ENCODE results near the gene CLDN25.
"Not testable (repeated sequence)": the region's sequence is repeated elsewhere in the genome, so short reads cannot be mapped to it uniquely, and the experiment has no call there.

CLDN25 gene

GRCh38 chr11:113779496-113779895, at the start of gene CLDN25:
Gene CLDN25 (plus strand): TSS chr11:113779796. CDS start chr11:113779796, 0 bp downstream.
- peaks cover 1% of the 10 kb centered on the region for H3K4me1 Mint-ChIP-seq
- peaks cover 11% of the 10 kb centered on the region for H3K27me3 Mint-ChIP-seq
- H3K4me3 Mint-ChIP-seq = no peak within 1 kb of the TSS
- no peaks in the 10 kb centered on the region for H3K36me3 Mint-ChIP-seq (ENCODE audit: low read depth)
- no peak for ATAC-seq
- no peak for DNase-seq
- no peak within 1 kb of the TSS for H3K27ac Mint-ChIP-seq
- no peaks in the 10 kb centered on the region for H3K9me3 Mint-ChIP-seq

GRCh38 chr11:113730887-113731726, 48.5 kb upstream of the CLDN25 start:
- DNase-seq = no peak
- Mint-ChIP-seq H3K9me3 (no peaks in the 10 kb centered on the region), H3K4me3 (no peak overlapping the region), H3K27ac (no peak overlapping the region), H3K4me1 (no peaks in the 10 kb centered on the region), H3K27me3 (no peaks in the 10 kb centered on the region), H3K36me3 (ENCODE audit: low read depth) (peaks cover 24% of the 10 kb centered on the region)
- ATAC-seq = no peak

DNA sequence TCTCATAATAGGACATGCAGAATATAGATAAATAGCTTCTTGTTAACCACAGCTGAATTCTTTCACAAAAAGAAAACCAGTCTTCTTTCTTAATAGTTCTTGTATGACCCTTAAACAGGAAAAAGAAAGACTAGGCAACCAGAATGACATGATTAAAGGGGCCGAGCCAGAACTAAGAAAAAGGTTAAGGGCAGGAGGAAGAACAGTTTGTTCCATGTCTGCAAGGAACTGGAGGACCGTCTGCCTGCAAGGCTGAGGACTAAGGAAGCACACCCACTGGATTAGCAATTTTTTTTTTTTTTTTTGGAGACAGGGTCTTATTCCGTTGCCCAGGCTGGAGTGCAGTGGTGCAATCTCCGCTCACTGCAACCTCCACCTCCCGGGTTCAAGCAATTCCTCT, 47.5 kb upstream of the CLDN25 start:
- H3K4me3 Mint-ChIP-seq = no peak overlapping the region
- no peaks in the 10 kb centered on the region for H3K27me3 Mint-ChIP-seq
- H3K36me3 Mint-ChIP-seq (ENCODE audit: low read depth) = peaks cover 32% of the 10 kb centered on the region
- no peaks in the 10 kb centered on the region for H3K9me3 Mint-ChIP-seq
- DNase-seq = no peak
- no peaks in the 10 kb centered on the region for H3K4me1 Mint-ChIP-seq
- no peak overlapping the region for H3K27ac Mint-ChIP-seq
- no peak for ATAC-seq

- no peaks in the 10 kb centered on the region for H3K4me1 Mint-ChIP-seq
- H3K36me3 Mint-ChIP-seq (ENCODE audit: low read depth) = peaks cover 55% of the 10 kb centered on the region
- no peaks in the 10 kb centered on the region for H3K9me3 Mint-ChIP-seq
- no peaks in the 10 kb centered on the region for H3K27me3 Mint-ChIP-seq
- DNase-seq (no peak), ATAC-seq (peak; percentile 80)
- no peak overlapping the region for H3K4me3 Mint-ChIP-seq
- H3K27ac Mint-ChIP-seq = peak overlapping the region; percentile 39
These were observed 43.3 kb upstream of the CLDN25 start for GRCh38 chr11:113736323-113736722.

DNA sequence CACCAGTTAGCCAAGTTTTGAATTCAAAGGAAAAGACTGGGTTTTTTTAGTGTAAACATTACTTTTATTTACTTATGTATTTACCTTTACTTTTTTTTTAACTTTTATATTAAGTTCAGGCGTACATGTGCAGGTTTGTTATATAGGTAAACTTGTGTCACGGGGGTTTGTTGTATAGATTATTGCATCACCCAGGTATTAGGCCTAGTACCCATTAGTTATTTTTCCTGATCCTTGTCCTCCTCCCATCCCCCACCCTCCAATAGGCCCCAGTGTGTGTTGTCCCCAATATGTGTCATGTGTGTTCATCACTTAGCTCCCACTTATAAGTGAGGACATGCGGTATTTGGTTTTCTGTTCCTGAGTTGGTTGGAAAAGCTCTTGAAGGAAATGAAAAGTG, 26.7 kb upstream of the CLDN25 start:
- H3K27me3 Mint-ChIP-seq = no peaks in the 10 kb centered on the region
- no peaks in the 10 kb centered on the region for H3K4me1 Mint-ChIP-seq
- ATAC-seq = no peak

GRCh38 chr11:113760241-113760640, 19.4 kb upstream of the CLDN25 start:
- ATAC-seq (no peak), DNase-seq (no peak)
- Mint-ChIP-seq H3K9me3 (no peaks in the 10 kb centered on the region), H3K27me3 (no peaks in the 10 kb centered on the region), H3K36me3 (ENCODE audit: low read depth) (peaks cover 48% of the 10 kb centered on the region), H3K27ac (no peak overlapping the region), H3K4me1 (peaks cover 6% of the 10 kb centered on the region), H3K4me3 (no peak overlapping the region)

More for the DNA sequence above, 26.7 kb upstream of the CLDN25 start:
- Mint-ChIP-seq H3K4me3 (no peak overlapping the region), H3K27ac (no peak overlapping the region), H3K9me3 (no peaks in the 10 kb centered on the region), H3K36me3 (ENCODE audit: low read depth) (peaks cover 29% of the 10 kb centered on the region)
- no peak for DNase-seq

- not testable (repeated sequence) for H3K4me3 Mint-ChIP-seq, H3K27me3 Mint-ChIP-seq, H3K27ac Mint-ChIP-seq, ATAC-seq, H3K4me1 Mint-ChIP-seq, H3K9me3 Mint-ChIP-seq, DNase-seq
- H3K36me3 Mint-ChIP-seq (ENCODE audit: low read depth) = peaks cover 47% of the 10 kb centered on the region
These were observed 16.6 kb upstream of the CLDN25 start for GRCh38 chr11:113763040-113763439.

DNA sequence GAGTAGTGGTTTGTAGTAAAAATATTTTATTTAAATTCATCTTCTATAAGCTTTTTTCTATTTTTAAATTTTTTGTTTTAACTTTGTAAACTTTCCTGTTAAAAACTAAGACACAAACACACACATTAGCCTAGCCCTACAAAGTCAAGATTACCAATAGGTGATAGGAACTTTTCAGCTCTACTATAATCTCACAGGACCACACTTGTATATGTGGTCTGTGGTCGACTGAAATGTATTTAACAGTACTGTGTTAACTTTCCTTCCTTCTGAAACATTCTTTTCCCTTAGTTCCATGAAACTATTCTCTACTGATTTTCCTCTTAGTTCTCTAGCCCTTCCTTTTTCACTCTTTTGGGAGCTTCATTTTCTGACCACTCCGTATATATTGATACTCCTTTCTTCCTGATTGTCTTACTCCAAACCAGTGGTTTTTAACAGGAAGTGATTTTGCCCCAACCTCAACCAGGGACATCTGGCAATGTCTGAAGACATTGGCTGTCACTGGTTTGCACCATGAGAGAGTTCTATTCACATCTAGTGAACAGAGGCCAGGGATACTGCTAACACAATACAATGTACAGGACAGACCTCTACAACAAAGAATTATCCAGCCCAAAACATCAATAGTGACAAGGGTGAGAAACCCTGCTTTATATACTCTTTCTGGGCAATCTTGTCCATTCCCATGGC, 14.9 kb upstream of the CLDN25 start:
- H3K4me3 Mint-ChIP-seq = no peak overlapping the region
- H3K9me3 Mint-ChIP-seq = no peaks in the 10 kb centered on the region
- no peak overlapping the region for H3K27ac Mint-ChIP-seq
- peaks cover 6% of the 10 kb centered on the region for H3K4me1 Mint-ChIP-seq
- DNase-seq (no peak), ATAC-seq (no peak)
- no peaks in the 10 kb centered on the region for H3K27me3 Mint-ChIP-seq
- H3K36me3 Mint-ChIP-seq (ENCODE audit: low read depth) = peaks cover 43% of the 10 kb centered on the region

DNA sequence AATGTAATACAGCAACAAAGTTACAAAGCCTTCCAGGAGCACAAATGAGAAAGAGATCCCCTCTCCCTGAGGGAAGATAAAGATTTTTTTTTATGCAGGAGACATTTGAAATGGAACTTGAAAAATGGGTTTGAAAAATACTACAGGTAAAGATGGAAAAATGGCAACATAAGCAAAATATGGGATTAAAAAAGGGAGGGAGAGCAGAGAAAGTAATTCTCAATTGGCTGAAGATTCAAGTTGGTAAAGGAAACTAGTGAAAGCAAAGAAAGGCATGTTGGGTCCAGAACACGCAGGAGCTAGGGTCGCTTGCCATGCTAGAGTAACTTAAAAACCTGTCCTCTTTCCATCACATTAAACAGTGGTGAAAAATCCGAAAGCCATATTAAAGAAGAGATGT, 7.6 kb upstream of the CLDN25 start:
- ATAC-seq = no peak
- Mint-ChIP-seq H3K9me3 (no peaks in the 10 kb centered on the region), H3K4me3 (peak overlapping the region; percentile 100), H3K4me1 (peaks cover 17% of the 10 kb centered on the region), H3K36me3 (ENCODE audit: low read depth) (peaks cover 20% of the 10 kb centered on the region), H3K27ac (peak overlapping the region; percentile 69), H3K27me3 (no peaks in the 10 kb centered on the region)
- no peak for DNase-seq

DNA sequence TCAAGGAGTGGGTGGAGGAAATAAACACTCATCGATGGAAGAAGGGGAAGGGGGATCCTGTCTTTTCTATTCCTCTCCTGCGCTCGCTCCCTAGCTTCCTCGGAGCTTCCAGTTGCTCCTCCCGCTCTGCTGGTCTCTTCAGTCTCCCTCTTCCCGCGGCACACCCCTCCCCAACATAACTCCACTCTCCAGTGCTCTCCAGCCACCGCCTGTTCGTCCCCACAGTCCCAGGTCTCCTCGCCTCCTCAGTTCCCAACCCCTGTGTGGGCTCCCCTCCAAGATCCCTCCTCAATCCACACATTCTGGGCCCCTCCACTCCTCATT, 6.5 kb upstream of the CLDN25 start:
- Mint-ChIP-seq H3K27me3 (peaks cover 2% of the 10 kb centered on the region), H3K36me3 (ENCODE audit: low read depth) (peaks cover 12% of the 10 kb centered on the region), H3K27ac (peak overlapping the region; percentile 96), H3K4me3 (peak overlapping the region; percentile 100), H3K9me3 (no peaks in the 10 kb centered on the region), H3K4me1 (peaks cover 17% of the 10 kb centered on the region)
- DNase-seq = no peak
- no peak for ATAC-seq

DNA sequence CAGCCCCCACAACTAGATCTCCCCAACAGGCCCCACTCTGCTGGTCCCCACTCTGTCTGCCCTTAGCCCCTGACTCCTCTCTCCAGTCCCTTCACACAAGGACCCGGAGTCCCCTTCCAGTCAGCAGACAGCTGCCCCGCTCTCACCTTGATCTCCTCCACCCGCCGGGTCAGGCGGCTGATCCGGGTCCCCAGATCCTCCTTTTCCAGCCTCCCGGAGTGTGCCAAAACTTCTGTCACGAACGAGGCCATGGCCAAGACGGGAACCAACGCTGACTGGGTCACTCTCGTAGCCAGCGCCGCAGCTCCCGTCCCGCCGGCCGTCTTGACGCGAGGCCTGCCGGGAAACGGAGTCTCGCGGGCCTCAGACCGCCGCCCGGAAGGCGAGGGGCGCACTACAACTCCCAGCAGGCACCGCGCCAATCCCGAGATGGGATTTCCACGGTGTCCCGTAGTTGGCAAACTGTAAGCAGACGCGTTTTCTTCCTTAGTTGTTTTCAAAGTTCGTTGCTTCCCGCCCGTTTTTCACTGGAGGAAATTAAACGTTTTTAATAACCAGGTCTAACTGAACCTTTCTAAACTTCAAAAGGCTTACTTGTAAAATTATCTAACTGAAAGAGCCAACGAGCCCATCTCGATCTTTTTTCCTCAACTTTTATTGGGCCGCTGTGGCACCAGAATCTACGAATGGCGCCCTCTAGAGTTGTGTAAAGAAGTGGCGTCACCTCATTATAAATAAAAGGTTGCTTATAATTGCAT, 6.0 kb upstream of the CLDN25 start, which contains the start of gene ZW10:
Gene ZW10 (minus strand): TSS at position 277 of the 758 bp plus-strand sequence. CDS start 26 bp downstream, at position 251.
- H3K9me3 Mint-ChIP-seq = no peaks in the 10 kb centered on the region
- H3K27me3 Mint-ChIP-seq = peaks cover 3% of the 10 kb centered on the region
- H3K27ac Mint-ChIP-seq = peak within 1 kb of the TSS; percentile 96
- H3K4me1 Mint-ChIP-seq = peaks cover 17% of the 10 kb centered on the region
- peak; percentile 99 for ATAC-seq
- peaks cover 10% of the 10 kb centered on the region for H3K36me3 Mint-ChIP-seq (ENCODE audit: low read depth)
- peak; percentile 91 for DNase-seq
- peak within 1 kb of the TSS; percentile 100 for H3K4me3 Mint-ChIP-seq

GRCh38 chr11:113774174-113774503, 5.5 kb upstream of the CLDN25 start:
- Mint-ChIP-seq H3K36me3 (ENCODE audit: low read depth) (peaks cover 10% of the 10 kb centered on the region), H3K9me3 (no peaks in the 10 kb centered on the region), H3K27me3 (peaks cover 4% of the 10 kb centered on the region), H3K27ac (peak overlapping the region; percentile 96), H3K4me3 (peak overlapping the region; percentile 100), H3K4me1 (peaks cover 17% of the 10 kb centered on the region)
- ATAC-seq (no peak), DNase-seq (no peak)

DNA sequence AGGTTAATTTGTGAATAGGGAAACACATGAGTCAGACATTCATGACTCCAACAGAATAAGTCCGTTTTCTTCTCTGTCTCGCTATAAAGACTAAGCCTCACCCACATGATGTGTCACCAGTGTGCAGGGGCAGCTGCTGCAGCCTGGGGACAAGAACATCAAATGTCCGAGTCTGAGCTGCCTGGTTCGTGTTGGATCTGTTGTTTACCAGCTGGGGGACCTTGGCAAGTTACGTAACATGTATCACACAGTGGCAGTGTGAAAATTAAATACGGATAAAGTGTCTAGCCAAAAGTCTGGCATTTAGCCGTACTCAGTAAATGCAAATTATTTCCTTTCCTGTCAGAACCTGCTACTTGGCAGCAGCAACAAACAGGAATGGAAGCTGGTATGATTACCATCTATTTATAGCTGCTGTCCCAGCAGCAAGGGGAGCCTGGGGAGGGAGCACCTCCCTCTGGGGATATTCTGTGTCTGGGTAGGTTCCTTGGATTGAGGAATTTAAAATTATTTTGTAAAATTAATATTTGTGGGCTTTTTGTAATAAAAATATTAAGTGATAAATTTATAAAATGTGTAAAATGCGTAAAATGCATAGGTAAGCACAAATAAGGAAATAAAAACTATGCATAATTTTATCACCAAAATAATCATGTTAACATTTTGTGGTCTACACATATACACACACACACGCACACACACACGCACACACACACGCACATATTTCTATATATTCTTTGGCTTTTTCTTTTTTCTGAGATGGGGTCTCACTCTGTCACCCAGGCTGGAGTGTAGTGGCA, 1.3 kb upstream of the CLDN25 start:
- no peaks in the 10 kb centered on the region for H3K36me3 Mint-ChIP-seq (ENCODE audit: low read depth)
- H3K9me3 Mint-ChIP-seq = no peaks in the 10 kb centered on the region
- H3K27ac Mint-ChIP-seq = no peak overlapping the region
- H3K4me1 Mint-ChIP-seq = peaks cover 5% of the 10 kb centered on the region
- H3K4me3 Mint-ChIP-seq = no peak overlapping the region
- H3K27me3 Mint-ChIP-seq = peaks cover 11% of the 10 kb centered on the region
- ATAC-seq (no peak), DNase-seq (no peak)

DNA sequence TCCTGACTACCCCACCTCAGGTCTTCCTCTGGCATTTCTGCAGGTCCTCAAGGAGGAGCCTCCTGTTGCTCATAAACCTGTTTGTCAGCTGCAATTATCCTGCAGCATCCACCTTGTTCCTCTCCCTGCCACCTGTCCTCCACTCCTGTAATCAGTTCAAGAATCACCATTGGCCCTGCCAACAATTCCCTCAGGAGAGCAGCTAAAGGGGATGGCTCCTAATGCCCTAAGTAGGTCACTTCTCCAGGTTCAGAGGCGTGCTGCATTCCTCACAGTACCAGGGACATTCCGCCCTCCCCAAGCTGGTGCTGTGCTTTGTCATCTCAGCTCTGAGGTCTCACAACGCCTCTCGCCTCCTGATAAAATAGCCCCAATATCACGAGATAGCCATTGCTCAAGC, 2.1 kb downstream of the CLDN25 start:
- no peak for ATAC-seq

More for the DNA sequence above, 2.1 kb downstream of the CLDN25 start:
- Mint-ChIP-seq H3K36me3 (ENCODE audit: low read depth) (no peaks in the 10 kb centered on the region), H3K4me3 (no peak overlapping the region), H3K9me3 (no peaks in the 10 kb centered on the region), H3K4me1 (no peaks in the 10 kb centered on the region), H3K27me3 (peaks cover 15% of the 10 kb centered on the region), H3K27ac (no peak overlapping the region)
- no peak for DNase-seq
